Heart left ventricle (tissue), 13 donors: ENCODE measurements around the gene CYSTM1.

Source experiments
- POLR2A ChIP-seq, 2 donors: fragments of 450-650 bp; IDR thresholded peaks; one replicate each; pipeline ENCODE4 v1.6.1; 2017; ENCODE audit warnings: antibody characterized with exemption in 2 of 2, mild to moderate bottlenecking in 2 of 2, moderate library complexity in 2 of 2
- TF ChIP-seq, protein P1 (sequence below), 12 donors: fragments of 200-600 bp; sonication (generic) in 4 of 12; IDR thresholded peaks; one replicate each; pipeline versions ENCODE4 v1.5.0 to v1.8.0; 2018 to 2022; ENCODE audit warnings: antibody characterized with exemption in 12 of 12, mild to moderate bottlenecking in 5 of 12
- donor health status: ischemic (EF 13 %, LVEDD 7.1; RV severe dilation, severe dysfunction).
- donor health status: DM: no; HTN: yes; CAD: no.
- donor health status: DM: no; HTN: no; CAD: no.
- donor health status: ischemic (EF 25% LVEDD 6.9; RV normal size, moderate dysfunction).
- donor health status: ischemic (EF 25% LVEDD 5.7; RV mildly dilated, moderate dysfunction).
- donor health status: ischemic (EF 35%, LVEDD 5.7; RV mildly dilated, moderate dysfunction).
- donor health status: nonischemic (EF 11% LVEDD 7.7; RV severe dilation, severe dysfunction).
- donor health status: DM: yes; HTN: yes; CAD: no.
- donor health status: PGD.
- donor health status: ischemic (EF 29% LVEDD 5.4; RV normal size, mild dysfunction).
- donor health status: nonischemic (EF 23%, LVEDD 6.1; RV moderate dilation, normal function).

DNA sequence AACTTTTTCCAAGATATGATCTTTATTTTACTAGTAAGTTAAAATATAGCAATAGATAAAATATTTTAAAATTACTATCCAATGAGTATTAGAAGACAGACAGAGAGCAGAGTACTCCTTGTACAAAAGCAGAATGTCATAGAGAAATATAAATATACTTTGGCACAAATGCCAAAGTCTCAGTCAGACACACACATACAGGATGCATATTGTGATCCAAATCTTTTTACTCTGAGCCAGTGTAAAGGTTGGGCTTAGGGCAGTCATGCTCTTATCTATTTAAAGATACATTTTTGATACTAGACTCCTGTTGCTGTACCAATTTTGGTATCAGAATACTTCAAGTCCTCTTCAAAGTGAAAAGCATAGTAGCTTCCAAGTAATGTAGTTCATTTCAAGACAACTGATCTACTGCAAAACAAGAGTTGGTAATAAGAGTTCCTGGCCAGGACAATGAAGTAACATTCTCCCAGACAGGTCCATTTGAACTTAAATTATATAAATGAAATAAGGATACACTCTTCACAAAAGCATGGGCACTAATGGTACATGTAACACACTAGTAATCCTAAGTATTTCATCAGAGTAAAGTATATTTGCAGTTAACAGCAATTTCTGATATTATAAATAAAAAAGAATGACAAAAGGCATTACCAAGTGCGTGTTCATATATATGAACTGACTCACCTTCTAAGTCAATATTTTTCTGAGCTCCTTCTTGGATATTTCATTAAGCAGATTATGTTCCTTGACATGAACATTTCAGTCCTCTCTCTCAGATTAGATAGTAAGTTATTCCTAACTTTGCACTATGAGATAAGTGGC lies 117.4 kb downstream of the CYSTM1 start:
- TF ChIP-seq, protein P1, sequence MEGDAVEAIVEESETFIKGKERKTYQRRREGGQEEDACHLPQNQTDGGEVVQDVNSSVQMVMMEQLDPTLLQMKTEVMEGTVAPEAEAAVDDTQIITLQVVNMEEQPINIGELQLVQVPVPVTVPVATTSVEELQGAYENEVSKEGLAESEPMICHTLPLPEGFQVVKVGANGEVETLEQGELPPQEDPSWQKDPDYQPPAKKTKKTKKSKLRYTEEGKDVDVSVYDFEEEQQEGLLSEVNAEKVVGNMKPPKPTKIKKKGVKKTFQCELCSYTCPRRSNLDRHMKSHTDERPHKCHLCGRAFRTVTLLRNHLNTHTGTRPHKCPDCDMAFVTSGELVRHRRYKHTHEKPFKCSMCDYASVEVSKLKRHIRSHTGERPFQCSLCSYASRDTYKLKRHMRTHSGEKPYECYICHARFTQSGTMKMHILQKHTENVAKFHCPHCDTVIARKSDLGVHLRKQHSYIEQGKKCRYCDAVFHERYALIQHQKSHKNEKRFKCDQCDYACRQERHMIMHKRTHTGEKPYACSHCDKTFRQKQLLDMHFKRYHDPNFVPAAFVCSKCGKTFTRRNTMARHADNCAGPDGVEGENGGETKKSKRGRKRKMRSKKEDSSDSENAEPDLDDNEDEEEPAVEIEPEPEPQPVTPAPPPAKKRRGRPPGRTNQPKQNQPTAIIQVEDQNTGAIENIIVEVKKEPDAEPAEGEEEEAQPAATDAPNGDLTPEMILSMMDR (IDR thresholded peaks at IDR 0.05), result no peak
- TF ChIP-seq POLR2A (IDR thresholded peaks at IDR 0.05), result no peak
